HG02840 (cell line): Measurements from ENCODE around the gene PSEN1.

Source experiments
- ATAC-seq: cut with Tn5 transposase; IDR thresholded peaks from one replicate; pipeline ENCODE4 v1.9.1; 2021; ENCODE audit warnings: mild to moderate bottlenecking, moderate library complexity, moderate number of reproducible peaks; ENCODE audit not compliant: unreplicated experiment, low FRiP score

PSEN1 gene

DNA sequence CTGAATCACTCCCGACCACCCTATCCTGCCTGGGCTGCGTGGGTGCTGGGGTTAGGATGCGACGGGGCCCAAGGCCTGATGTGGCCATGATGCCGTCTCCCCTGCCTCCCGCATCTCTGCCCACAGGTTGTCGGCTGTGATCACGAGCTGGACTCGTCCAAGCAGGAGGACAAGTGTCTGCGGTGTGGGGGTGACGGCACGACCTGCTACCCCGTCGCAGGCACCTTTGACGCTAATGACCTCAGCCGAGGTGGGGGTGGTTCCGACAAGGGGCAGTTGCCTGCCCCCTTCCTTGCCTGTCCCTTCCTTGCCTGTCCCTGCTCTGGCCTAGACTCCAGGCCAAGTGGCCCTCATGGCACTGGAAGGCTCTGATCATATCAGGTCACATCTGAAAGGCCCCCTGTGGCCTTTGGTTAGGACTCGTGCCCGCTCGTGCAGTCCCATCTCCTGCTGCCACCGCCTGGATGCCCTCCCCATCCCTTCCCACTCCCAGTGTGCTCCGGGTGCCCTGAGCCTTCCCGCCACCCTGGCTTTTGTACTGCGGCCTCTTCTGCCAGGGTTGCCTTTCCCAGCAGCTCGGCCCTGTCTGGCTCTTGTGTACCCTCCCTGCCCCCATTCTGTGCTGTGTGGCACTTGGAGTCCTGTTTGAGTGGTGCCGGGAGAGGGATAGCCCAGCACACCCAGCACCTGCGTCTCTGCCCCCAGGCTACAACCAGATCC lies 114.6 kb downstream of the PSEN1 start:
- no peak for ATAC-seq

DNA sequence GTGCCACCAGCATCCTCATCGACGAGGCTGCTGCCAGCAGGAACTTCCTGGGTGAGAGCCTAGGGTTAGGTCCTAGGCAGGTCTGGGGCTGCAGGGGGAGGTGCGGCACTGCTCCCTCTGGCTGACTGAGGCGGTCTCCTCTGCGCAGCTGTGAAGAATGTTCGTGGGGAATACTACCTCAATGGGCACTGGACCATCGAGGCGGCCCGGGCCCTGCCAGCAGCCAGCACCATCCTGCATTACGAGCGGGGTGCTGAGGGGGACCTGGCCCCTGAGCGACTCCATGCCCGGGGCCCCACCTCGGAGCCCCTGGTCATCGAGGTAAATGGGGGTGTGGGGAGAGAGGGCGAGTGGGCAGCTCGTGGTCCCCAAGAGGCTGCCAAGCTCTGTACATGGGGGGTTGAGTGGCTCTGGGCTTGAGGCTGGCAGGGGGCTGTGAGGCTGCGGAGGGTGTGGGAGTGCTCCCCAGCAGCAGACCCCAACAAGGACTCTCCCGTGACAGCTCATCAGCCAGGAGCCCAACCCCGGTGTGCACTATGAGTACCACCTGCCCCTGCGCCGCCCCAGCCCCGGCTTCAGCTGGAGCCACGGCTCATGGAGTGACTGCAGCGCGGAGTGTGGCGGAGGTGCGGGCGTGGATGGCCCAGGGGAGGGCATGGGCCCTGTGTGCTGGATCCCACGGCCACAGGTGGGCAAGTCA lies 115.4 kb downstream of the PSEN1 start:
- no peak for ATAC-seq

DNA sequence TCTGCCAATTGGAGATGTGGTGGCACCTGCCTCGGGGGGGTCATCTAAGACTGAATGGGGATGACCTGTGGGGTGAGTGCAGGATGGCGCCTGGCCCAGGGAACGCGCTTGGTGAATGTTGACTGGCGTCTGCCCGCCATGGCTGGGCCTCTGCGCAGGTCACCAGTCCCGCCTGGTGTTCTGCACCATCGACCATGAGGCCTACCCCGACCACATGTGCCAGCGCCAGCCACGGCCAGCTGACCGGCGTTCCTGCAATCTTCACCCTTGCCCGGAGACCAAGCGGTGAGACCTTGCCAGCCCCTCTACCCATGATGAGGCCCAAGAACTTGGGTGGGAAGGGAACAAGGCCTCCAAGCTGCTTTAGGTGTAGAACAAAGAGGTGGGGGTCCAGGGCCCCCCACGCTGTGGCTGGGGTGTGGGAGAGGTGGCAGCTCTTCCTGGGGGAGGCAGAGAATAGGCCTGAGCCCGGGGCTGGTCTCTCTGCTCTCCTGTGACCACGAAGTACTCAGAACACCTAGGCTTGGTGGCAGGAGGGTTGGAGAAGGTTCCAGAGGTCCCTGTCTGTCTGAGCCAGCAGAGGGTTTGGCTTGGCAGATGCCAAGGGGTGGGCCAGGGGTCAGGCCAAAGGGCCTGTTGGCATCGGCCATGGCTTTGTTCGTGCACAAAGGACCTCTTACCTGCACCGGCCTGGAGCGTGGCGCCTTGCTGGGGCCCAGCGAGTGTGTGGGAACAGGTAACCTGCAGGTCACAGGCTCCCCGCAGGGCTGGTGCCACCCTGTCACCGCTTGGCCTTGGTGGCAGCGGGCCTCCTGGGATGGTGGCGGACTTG lies 116.4 kb downstream of the PSEN1 start:
- no peak for ATAC-seq

DNA sequence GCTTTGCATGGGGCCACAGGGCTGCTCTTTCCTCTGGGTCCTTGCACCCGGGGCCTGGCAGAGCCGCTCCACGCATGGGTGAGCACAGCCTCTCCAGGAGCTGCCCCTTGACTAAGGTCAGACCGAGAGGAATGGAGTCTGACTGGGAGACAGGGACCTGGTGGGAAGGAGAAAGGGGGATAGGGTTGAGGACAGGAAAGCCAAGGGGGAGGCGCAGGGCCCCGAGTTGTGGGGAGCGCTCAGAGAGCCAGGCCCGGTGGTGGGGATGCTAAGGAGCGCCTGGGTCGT lies 117.0 kb downstream of the PSEN1 start:
- ATAC-seq, result no peak

DNA sequence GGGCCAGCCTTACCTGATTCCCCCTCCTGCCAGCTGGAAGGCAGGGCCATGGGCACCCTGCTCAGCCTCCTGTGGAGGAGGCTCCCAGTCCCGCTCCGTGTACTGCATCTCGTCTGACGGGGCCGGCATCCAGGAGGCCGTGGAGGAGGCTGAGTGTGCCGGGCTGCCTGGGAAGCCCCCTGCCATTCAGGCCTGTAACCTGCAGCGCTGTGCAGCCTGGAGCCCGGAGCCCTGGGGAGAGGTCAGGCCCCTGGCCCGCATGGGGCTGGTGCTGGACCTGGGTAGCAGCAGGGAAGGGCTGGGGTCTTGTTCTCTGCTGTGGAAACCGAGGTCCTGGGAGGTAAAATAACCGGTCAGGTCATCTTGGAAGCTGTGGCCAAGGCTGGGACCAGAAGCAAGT lies 117.4 kb downstream of the PSEN1 start:
- no peak for ATAC-seq

DNA sequence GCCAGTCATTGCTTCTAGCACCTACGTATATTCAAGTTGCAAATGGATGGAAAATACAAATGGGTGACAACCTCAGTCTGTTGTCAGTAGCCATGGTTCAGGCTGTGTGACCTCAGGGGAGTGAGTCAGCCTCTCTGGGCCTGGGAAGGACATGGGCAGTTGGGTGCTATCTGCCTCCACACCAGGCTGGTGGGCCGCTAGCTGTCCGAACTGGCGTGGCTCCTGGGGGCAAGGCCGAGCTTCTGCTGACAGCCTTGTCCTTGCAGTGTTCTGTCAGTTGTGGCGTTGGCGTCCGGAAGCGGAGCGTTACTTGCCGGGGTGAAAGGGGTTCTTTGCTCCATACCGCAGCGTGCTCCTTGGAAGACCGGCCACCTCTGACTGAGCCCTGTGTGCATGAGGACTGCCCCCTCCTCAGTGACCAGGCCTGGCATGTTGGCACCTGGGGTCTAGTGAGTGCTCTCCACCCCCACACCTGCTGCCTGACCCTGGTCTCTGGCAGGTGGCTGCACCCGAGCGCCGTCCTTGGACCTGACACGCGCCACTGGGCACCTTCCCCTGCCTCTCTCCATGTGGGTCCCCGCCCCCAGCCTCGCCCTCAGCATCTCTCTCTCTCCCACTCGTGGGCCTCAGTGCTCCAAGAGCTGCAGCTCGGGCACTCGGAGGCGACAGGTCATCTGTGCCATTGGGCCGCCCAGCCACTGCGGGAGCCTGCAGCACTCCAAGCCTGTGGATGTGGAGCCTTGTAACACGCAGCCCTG lies 118.1 kb downstream of the PSEN1 start:
- no peak for ATAC-seq

DNA sequence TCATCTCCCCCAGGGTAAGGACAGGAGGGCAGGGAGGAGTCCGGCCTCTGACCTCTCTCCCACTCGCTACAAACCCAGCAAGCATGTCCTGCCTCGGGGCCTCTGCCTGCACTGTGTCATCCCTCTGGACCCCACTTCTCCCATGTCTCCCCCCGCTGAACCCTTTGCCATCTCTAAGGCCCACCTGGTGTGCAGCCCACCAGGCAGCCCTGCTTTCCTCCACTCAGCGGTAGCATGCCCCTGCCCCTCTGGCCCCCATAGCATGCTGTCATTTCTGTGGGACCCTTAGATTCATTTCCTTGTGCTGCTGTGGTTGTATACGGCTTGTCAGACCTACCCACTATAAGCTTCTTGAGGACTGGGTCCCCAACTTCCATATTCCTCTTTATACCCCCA lies 118.7 kb downstream of the PSEN1 start:
- no peak for ATAC-seq

DNA sequence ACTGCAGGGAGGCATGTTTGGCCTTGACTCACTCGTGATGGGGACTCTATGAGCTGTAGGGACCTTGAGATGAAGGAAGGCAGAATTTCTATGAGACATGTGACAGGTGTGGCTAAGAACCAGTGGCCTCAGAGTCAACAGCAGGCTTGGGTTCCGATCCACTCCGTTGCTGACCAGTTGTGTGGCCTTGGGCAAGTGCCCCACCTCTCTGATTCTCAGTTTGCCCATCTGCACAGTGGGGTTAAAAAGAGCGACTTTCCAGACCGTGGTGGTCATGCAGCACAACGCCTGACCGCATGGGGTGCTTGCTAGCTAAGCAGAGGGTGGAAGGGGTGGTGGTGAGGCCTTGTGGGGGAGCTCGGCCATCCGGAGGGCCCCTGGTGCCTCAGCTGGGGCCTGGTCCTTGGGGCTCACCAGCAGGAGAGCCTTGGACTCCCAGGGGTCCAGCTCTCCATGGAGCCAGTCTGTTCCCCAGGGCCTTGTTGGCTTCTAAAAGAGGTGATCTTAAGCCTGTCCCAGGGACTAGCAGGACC lies 119.5 kb downstream of the PSEN1 start:
- ATAC-seq, result no peak

DNA sequence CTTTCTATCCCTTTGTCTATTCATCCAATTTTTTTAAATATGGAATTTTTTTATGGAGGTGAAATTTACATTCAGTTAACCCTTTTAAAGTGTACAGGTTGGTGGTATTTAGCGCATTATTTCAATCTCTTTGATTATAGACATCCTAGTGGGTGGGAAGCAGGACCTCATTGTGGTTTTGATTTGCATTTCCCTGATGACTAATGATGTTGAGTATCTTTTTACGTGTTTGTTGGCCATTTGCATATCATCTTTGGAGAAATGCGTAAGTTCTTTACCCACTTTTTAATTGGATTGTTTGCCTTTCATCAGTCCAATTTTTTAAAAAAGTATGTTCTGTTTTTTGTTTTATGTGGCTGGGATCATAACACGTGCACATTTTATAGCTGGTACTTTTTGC lies 121.8 kb downstream of the PSEN1 start:
- ATAC-seq, result no peak

DNA sequence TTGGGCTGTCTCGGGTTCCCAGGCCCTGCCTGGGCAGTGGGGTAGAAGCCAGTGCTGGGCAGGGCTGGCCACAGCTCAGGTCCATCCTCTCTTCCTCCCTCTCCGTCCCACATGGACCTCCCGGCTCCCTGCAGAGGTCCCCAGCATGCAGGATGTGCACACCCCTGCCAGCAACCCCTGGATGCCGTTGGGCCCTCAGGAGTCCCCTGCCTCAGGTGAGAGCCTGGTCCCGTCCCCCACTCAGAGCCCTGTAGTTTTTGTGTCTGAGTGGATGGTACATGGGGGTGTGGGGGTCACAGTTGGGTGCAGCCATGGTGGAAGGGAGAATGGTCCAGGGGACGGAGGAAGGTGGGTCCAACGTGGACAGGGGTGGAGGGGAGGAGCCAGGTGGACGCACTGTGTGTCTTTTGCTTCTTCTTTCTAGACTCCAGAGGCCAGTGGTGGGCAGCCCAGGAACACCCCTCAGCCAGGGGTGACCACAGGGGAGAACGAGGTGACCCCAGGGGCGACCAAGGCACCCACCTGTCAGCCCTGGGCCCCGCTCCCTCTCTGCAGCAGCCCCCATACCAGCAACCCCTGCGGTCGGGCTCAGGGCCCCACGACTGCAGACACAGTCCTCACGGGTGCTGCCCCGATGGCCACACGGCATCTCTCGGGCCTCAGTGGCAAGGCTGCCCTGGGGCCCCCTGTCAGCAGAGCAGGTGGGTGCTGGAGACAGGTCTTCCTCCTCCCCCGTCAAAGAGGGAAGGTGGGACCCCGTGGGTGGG lies 122.7 kb downstream of the PSEN1 start:
- ATAC-seq, result no peak

DNA sequence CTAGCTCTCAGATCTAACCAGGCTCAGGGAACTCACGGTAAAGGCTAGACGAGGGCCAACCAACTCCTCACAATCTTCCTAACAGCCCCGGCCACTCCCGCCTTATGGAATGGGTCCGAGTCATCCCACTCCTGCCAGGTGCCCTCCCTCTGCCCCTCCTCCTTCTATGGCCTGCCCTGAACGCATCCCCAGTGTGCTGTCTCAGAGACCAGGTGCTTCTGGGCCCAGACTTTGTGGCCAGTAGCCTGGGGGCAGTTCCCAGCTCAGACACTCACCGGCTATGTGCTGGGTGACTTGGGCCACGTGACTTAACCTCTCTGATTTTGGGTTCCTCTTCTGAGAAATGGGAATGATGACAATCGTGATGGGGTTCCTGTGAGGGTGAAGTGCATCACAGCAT lies 123.5 kb downstream of the PSEN1 start:
- ATAC-seq, result no peak

DNA sequence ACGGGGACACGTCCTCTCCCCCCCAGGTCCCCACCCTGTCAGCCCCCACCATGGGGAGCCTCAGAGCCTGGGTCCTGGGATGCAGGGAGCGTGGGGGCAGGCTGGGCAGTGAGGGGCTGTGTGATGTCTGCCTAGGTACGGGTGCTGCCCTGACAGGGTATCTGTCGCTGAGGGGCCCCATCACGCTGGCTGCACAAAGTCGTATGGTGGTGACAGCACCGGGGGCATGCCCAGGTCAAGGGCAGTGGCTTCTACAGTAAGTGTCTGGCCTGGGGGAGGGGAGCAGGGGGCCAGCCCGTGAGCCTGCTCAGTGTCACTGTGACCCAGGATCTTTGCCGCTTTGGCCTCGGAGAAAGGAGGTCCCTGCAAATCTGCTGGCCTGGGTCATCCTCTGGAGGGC lies 124.3 kb downstream of the PSEN1 start:
- ATAC-seq, result no peak

DNA sequence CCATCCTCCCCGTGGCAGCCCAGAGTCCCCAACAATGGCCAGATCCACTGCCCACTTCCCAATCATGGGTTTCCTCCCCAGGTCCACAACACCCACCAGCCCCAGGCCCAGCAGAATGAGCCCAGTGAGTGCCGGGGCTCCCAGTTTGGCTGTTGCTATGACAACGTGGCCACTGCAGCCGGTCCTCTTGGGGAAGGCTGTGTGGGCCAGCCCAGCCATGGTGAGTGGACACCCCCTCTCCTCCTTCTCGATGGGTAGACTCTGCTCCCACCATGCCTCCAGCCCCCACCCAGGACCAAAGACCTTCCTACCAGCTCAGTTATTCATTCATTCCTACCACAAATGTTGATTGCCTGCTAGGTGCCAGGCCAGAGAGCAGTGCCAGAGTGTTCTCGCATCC lies 124.8 kb downstream of the PSEN1 start:
- no peak for ATAC-seq

DNA sequence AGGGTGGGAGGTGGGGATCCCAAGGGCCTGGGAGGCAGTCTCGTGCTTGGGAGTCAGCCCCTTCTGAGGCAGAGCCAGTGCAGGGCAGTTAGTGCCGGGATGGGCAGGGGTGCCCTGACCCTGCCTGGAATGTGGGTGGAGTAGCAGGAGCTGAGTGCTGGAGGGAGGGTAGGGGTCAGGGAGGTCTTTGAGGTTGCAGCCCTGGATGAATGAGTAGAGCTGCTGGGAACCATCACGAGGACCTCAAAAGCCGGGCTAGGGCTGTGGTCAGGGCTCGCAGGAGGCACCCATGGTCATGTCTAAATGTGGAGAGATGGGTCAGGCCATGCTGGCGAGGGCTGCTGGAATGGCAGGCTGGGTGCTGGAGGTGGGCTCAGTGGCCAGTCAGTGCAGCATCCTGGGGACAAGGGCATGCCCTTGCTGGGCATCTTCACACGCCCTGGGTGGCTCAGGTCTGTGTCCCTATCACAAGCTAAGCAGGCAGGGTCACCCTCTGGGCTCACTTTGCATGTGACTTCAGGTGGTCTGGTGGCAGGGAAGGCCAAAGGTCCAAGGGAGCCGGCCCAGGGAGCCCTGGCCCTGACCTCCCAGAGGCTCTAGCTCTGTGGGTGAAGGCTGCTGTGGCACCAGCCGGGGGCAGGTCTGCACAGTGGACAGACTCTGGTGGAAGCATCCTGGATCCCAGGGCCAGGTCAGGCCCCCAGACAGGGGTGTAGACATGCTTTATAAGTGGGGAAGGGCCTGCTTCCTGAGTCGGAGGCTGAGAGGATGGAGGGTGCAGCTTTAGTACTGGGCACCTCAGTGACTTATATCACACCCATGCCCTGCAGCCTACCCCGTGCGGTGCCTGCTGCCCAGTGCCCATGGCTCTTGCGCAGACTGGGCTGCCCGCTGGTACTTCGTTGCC lies 125.5 kb downstream of the PSEN1 start:
- ATAC-seq, result no peak

DNA sequence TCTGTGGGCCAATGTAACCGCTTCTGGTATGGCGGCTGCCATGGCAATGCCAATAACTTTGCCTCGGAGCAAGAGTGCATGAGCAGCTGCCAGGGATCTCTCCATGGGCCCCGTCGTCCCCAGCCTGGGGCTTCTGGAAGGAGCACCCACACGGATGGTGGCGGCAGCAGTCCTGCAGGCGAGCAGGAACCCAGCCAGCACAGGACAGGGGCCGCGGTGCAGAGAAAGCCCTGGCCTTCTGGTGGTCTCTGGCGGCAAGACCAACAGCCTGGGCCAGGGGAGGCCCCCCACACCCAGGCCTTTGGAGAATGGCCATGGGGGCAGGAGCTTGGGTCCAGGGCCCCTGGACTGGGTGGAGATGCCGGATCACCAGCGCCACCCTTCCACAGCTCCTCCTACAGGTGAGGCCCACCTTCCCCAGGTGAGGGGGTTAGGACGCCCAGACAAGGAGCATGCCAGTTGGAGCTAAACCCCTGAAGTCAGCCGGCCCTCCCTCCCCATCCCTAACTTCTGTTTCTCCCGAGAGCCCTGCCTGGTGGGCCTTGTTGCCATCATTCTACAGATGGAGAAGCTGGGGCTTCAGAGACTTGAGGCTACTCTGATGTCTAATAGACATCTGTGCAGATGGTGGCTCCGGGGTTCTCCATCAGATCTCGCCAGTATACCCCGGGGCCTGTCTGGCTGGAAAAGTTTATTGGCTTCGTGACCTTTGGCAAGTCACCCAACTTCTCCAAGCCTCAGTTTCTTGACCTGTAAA lies 126.3 kb downstream of the PSEN1 start:
- no peak for ATAC-seq

DNA sequence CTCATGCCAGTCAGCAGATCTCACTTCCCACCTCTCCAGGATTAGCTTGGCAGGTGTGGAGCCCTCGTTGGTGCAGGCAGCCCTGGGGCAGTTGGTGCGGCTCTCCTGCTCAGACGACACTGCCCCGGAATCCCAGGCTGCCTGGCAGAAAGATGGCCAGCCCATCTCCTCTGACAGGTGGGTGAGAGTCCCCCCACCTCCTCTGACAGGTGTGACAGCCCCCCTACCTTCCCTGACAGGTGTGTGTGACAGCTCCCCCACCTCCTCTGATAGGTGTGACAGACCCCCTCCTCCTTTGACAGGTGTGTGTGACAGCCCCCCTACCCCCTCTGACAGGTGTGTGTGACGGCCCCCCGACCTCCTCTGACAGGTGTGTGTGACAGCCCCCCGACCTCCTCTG lies 127.3 kb downstream of the PSEN1 start:
- ATAC-seq, result no peak

DNA sequence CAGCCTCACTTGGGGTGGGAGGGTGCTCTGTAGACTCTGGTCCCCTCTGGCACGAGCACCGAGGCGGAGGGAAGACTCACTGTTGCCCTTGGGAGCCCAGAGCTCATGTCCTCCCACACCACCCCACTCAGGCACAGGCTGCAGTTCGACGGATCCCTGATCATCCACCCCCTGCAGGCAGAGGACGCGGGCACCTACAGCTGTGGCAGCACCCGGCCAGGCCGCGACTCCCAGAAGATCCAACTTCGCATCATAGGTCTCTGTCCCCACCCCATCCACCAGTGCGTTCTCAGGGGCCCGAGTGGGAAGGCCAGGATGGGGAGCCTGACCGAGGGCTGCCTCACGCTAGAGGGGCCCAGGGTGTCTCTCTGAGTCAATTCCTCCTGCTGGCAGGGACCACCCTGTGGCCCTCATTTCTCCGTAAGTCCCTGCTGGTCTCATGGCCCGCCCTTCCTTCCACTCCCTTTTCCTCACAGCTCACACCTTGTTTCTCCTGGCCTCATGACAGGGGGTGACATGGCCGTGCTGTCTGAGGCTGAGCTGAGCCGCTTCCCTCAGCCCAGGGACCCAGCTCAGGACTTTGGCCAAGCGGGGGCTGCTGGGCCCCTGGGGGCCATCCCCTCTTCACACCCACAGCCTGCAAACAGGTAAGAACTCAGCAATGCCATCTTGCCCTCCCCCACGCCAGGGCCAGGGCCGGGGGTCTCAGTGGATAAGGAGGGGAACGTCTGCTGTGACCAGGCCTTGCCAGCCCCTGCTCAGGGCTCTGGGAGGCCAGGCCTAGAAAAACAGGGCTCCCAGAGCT lies 128.0 kb downstream of the PSEN1 start:
- ATAC-seq, result no peak
